GM18867 (cell line): ENCODE measurements around the gene TMEM115.

Source experiments
- ATAC-seq: cut with Tn5 transposase; IDR thresholded peaks from one replicate; pipeline ENCODE4 v1.9.1; 2021; ENCODE audit warnings: mild to moderate bottlenecking, moderate library complexity; ENCODE audit not compliant: unreplicated experiment

The TMEM115 gene

DNA sequence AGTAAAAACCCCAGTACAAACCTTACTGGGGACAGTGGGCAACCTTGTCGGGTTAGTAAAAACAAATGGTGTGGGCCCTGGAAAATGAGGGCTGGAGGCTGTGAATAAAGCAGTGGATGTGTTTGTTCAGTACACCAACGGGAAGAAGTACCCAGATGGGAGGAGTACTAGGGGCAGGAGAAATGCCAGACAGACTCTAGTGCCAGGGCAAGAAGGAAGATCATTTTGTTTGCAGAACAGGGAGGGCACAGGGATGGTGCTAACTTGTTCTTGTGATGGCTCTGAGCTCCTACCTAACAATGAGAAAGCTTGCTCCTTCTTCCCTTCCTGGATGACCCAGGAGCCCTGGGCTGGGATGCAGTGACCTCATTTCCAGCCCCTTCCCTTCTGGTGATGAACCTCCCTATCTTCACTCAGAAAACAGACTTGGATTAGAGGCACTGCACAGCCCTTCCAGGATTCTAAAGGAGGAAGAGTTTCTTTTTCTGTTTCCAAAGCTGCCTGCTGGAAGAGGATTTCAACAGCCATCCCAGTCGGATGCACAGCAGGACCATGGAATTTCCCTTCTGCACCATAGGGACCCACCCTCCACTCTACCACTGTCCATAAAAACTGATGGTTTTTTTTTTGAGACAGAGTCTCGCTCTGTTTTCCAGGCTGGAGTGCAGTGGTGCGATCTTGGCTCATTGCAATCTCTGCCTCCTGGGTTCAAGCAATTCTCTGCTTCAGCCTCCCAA is 24.8 kb downstream of the TMEM115 start:
- ATAC-seq = no peak

DNA sequence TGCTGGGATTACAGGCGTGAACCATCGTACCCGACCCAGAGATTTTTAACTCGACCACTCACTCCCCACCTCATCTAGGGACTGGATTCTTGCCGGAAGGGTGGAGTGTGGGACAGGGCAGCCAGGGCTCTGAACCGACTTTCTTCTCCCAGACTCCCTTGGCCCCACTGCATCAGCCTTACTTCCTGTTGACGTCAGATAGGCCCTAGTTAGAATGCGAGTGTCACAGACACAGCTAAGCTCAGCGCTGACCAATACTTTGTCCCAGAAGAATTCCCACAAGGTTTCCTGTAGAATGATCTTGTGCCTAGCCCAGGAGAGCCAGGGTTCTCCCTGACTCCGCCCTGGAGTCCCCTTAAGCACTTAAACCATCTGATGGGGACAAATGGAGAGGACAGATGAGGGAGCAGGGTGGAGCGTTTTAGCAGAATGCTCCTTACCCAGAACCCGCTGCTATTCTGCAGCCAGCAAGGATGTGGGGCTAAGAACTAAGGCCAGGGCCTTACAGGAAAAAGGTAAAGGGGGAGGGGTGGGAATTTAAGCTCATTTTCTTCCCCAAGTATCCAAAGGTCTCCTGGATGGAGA is 25.5 kb downstream of the TMEM115 start:
- ATAC-seq = no peak

DNA sequence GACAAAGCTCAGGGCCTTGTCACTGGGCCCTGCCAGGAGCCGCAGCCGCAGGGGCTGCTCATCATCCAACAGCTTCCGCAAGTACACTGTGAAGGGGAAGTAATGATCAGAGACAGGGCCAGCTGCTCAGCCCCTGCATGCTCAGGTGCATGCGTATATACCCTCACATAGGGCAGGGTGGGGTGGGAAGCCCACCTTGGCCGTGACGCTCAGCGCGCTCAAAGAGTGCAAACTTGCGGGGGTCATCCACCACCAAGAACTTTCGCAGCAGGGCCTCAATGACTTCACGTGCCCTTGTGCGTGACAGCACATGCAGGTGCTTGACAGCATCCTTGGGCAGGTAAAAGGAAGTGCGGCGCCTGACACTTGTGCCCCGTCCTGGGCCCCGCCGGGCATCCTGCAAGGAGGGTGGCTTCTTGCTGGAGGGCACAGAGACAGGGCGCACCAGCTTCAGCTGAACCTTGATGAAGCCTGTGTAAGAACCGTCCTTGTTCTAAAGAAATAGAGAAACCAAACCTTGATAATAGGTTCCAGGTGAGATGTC is 27.9 kb downstream of the TMEM115 start:
- no peak for ATAC-seq

DNA sequence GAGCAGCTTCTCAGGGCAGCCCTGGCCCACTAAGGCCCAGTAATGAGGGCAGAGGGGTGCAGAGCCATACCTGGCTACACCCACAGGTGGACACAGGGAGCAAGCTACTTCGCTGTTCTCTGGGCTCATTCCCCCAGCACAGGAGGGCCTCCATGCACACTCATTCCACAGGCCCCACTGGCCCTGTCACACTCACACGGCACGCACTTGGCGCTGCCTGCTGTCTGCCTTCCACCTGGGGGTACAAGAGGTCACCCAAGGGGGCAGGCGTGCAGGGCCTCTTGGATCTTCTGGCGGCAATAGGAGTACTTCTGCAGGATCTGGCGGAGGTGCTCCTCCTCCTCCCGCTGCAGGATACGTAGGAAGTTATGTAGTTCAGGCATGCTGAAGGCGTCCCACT is 29.0 kb downstream of the TMEM115 start:
- no peak for ATAC-seq

DNA sequence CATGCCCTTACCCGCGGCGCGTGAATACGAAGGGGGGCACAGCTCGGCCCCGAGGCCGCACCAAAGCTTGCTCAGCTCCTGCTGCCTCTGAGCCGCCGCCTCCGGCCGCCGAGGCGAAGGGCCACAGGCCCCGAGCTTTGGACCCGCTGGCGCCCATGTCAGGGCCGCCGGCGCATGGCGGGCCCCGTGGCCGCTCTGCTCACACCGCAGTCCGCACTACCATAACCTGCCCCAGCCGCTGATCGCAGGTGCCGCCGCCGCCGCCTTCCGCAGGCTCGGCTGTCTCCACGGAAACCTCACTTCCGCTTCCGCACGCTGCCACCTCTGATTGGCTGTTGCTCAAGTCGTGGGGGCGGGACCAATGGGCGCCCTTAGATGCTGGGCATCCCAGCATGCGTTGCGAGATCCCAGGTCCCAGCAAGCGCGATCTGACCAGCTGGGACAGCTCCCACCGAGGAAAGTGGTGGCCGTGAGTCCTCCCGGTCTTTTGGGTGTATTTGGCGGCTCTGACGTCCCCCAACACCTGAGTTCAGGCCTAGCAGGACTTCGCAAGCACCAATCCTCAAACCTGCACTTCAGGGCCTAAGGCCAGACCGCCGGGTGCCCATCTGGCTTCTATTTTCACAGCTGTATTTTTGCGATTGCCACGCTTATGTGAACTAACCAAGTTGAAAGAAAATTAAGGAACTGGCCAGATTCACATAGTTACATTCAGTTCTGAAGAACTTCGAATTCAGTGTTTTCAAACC is 31.2 kb downstream of the TMEM115 start, which contains the start of gene TUSC2:
Gene TUSC2 (minus strand): TSS at position 281 of the 749 bp plus-strand sequence. CDS start 124 bp downstream, at position 157.
- ATAC-seq = peak; percentile 83

DNA sequence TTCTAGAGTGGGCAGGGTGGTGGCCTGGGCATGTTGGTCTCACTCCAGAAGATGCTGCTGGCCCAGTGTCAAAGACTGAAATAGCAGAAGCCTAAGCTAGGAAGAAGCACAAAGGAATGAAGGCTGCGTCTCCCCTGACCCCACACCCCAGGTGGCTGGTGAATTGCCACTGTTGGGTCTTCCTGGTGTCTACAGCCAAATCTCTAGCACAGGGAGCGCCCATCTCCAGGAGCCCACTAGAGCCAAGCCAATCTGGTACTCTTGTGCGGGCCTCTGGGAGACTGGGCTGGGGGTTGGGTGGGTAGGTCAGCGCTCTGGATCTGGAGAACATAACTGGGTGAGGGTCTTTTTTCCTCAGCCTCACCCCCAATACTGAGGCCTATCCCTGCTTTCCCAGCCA is 32.2 kb downstream of the TMEM115 start:
- ATAC-seq = no peak

DNA sequence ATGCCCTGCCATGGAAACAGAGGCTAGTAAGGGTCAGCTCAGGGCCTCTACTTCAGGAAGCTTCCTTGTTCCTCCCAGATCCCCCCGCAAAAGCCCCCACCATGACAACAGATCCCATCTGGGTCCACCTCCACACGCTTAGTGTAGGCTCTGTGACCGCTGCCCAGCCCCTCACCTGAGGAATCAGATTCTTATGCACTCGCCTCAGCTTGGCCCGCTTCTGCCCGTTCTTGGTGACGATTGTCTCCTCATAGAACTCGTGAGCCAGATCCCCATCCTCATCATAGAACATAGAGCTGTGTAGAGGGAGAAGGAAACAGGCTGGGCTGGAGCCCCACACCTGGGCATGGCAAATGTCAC is 33.2 kb downstream of the TMEM115 start:
- ATAC-seq = no peak

DNA sequence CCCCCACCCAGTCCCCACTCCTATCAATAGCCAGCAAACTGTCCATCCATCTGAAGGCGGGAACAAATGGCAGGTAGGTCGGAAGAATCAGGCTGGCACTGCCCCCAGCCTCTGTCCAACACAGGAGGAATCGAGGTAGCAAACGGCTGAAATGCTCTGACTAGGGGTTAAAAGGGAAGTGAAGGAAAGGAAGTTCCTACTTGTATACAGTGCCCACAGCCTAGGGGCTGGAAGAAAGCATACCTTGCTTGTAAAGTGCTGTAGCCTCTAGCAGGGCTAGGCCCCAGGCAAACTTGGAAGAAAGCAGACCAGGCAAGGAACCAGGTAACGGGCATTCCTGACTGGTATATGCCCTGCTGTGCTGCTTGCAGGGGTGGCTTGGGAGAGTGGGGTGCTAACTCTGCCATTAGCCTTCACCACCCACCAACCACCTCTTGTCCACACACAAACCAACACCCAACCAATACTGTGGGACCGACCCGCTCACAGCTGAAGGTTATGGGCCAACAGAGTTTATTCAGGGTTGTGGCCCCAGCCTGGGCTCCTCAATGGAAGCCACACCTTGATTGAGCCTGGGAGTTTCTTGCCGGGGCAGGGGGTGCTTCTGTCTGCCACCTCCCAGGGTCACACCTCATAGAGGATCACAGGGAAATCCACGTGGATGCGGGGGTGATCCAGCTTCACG is 33.7 kb downstream of the TMEM115 start:
- ATAC-seq = no peak

DNA sequence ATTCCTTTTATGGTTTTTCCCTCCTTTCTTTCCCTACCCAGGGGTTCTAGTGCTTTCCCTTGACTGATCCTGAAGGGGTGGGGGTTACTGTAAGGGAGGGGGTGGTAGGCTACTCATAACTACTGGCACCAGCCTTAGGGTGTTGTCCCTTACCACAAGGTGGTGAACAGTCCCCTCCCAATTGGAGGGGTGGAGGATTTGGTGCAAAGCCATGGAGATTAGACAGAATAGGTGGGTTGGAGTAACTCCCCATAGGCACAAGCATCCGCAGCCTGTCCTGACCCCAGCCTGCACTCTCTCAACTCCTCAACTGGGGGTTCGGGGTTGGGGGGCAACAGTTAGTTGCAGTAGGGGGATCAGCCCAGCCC is 34.2 kb downstream of the TMEM115 start:
- no peak for ATAC-seq

DNA sequence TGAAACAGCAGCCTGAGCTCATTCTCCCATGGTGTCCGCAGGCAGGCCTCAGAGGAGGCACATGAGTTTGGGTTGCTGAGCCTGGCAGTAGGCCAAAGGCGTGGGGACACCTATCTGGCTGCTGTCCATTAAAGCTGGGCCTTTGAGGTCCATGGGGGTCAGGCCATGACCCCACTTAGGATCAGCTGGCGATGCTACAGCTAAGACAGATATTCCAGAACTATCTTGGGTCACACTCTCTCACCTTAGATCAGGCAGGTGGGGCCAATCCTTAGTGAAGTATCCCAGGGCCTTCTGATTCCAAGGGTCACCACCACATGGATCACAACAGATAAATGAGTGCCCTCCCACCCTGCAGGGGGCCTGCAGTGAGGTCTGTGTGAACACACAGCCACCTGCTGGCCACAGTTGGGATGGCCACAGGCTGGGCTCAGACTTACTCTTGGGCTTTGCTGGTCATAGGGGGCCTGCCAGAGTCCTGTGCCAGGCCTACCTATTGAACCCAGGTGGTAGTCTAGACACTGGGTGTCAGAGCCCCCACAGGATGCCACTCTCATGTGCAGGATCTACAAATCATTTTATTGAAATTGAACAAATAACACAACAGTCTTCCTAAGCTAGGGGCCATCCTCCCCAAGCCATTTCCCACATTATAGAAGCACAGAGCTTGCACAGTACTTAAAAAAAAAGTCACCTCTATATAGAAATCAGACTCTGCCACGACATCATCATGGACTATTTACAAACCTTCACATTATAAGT is 34.8 kb downstream of the TMEM115 start:
- ATAC-seq = no peak

DNA sequence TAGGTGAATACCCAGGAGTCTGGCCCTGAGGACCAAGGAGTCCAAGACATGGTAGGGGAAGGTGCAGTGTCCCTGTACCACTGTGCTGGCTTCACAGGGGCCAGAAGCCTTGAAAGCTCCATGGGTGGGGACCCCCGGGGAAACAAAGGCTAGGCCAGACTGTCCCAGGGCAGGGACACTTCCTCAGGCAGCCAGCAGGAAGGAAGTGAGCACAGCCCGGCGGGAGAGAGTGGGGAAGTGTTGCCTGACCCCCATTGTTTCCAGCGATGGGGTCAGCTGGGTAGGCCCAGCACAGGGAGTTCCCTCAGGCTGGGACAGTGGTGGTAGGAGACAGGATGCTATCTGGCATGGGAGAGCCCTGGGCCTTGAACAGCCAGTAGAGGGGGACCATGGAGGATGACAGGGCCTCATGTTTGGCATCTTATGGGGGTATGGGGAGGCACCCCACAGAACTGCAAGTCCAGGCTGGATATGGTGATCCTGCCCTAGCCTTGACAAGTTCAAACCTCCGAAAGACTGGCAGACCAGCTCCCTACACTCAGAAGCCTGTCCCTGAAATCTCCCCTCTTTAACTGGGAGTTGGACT is 35.6 kb downstream of the TMEM115 start:
- ATAC-seq = no peak

DNA sequence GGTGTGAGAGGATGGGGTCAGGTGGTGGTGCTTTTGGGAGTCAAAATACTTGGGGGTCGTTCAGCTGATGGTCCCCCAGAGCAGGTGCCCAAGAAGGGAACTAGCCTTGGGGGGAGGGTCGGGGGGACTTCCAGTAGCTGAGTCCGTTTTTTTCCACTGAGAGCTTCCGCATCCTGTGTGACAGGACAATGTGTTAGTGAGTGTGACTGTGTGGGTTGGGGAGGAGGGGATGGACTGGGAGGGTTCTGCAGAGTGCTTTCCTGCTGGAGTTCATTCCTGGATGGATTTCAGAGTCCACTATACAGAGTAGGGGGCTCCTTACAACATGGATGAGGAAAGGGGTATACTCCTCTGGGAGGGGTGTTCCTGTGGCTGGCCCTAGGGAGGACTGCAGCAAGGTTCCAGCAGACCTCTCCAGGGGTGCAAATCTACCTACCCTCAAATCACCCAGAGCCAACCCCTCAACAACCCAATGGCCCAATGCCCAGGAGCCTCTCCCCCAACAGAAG is 36.2 kb downstream of the TMEM115 start:
- no peak for ATAC-seq

DNA sequence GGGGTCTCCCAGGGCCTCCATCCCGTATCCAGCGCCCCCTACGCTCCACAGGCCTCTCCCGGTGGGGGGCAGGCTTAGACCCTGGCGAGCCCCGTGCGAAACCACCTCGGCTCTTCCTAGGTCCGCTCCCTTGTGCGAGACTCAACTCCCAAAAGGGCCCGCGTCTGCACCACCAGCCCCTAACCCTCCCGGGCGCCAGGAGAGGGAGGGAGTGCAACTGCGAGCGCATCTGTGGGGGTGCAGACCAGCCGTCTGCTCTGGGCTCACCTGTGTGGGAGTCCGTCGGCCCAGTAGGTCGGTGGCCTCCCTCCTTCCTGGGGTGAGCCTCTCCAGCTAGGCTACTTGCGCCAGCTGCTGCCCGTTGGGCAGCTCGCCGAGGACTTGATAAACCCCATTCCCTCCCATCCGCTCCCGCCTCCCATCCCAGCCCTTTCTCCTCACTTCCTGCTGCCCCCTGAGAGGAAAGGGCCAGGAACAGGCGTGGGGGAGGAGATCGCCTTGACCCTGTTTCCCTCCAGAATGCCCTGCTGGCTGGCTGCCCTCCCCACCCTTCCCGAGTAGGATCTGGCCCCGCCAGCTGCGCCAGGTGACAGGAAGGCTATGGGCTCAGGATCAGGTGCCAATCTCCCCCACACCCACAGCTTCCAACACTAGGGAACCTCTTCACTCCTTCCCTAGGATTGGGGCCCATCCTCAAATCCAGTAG is 36.8 kb downstream of the TMEM115 start, which contains the start of gene HYAL2:
Gene HYAL2 (minus strand): TSS at position 360 of the 706 bp plus-strand sequence. CDS start 2,256 bp downstream, outside the sequence.
- no peak for ATAC-seq

DNA sequence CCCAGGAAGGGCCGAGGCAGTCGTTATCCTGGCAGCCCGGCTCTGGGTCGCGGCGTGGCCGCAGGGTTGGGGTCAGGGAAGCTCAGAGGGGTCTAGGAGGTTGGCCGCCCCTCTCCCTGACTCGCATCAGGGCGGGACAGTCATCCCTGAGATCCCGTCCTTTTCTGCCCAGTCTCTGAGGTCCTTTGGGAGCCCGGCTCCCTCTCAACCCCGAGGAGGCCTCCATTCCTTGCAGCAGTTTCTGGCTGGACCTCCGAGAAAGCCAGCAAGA is 37.3 kb downstream of the TMEM115 start:
- no peak for ATAC-seq

DNA sequence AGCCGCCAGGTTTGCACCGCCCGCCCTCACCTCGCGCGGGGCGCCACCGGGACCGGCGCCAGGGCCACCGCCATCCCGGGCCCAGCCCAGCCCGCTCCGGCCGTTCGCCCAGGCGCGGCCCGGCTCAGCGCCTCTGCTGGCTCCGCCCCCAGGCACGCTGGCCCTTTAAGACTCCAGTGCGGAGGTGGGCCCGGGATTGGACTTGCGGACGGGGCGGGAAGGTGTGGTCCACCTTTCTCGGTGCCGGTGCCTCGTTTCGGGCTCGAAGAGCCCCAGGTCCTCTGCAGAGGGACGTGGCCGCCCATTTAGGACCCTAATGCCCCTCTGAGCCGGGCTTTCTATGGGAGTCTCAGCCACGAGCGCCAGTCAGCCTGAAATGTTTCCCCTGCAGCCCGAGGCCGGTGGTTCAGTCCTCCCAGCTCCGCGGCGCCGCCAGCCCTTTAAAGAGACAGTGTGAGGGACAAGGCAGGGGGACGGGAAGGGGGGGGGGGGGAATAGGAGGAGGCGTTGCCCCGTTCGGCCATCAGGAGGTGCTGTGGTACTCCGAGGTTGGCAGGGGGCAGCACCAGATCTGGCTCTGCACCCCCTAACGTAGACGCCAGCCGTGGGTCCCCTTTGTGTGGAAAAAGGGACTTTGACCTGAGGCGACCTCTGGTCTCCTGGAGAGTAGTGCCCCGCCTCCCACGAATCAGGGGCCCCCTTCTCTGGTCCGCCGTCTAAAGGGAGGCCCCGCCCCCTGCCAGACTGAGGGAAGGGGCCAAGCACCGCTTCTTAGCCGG is 37.8 kb downstream of the TMEM115 start:
- peak; percentile 78 for ATAC-seq

DNA sequence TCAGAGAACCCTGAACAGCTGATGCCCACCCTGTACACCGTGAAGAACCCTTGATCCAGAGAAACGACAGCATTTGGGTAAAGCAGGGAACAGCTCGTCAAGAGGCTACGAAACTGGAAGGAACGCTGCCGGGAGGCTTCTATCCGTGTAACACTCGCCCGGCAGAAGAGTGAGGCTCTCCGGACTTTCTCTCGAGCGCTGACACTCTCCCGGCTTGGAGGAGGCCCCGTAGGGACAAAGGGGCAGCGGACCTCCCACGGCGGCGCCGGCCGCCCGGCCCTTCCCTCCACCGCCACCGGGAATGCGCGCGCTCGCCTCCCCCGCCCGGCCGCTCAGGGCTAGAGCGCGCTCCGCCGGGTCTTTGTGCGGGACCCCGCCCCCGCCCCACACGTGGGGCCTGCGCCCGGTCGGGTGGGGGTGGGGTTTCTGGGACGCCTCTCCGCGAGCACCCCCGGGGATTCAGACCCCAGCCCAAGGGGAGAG is 38.4 kb downstream of the TMEM115 start:
- ATAC-seq = peak; percentile 50

DNA sequence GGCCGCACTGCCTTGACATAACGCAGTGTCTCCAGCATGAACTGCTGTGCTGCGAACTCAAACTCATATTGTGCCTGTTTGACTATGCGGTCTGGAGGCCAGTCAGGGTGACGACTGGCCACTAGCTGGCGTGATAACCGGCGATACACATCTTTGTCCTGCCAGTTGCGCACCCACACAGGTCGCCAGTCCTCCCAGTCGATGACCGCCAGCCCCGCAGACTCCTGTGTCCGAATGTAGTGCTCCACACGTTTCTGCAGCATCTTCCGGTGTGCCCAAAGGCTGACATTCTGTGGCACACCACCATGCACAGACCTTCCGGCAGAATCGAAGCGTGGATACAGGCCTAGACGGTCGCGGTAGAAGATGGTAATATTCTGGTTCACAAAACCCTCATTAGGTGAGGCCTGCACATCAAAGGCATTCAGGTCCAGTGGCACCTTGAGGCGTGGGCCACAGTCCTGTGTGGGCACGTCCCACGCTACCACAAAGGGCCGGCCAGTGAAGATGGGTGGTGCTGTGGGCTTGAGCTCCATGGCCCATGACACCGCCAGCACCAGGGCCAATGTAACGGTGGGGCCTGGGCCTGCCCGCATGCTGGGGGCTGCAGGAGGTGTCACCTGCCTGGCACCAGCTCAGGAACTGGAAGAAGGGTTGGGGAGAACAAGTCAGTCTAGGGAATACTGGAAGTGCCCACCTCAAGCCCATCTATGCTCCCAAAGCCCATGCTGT is 39.3 kb downstream of the TMEM115 start:
- ATAC-seq = no peak
